NCI-H2081 (cell line): ENCODE measurements around the gene POU4F3.

Experiments
- DNase-seq, 2 experiments: peaks; one replicate each; lab custom pipeline; 2025; lab: John Stamatoyannopoulos, UW

POU4F3 gene

DNA sequence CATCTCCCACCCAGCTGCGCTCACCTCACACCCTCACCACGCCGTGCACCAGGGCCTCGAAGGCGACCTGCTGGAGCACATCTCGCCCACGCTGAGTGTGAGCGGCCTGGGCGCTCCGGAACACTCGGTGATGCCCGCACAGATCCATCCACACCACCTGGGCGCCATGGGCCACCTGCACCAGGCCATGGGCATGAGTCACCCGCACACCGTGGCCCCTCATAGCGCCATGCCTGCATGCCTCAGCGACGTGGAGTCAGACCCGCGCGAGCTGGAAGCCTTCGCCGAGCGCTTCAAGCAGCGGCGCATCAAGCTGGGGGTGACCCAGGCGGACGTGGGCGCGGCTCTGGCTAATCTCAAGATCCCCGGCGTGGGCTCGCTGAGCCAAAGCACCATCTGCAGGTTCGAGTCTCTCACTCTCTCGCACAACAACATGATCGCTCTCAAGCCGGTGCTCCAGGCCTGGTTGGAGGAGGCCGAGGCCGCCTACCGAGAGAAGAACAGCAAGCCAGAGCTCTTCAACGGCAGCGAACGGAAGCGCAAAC is 1.1 kb downstream of the POU4F3 start:
- no peak for DNase-seq

DNA sequence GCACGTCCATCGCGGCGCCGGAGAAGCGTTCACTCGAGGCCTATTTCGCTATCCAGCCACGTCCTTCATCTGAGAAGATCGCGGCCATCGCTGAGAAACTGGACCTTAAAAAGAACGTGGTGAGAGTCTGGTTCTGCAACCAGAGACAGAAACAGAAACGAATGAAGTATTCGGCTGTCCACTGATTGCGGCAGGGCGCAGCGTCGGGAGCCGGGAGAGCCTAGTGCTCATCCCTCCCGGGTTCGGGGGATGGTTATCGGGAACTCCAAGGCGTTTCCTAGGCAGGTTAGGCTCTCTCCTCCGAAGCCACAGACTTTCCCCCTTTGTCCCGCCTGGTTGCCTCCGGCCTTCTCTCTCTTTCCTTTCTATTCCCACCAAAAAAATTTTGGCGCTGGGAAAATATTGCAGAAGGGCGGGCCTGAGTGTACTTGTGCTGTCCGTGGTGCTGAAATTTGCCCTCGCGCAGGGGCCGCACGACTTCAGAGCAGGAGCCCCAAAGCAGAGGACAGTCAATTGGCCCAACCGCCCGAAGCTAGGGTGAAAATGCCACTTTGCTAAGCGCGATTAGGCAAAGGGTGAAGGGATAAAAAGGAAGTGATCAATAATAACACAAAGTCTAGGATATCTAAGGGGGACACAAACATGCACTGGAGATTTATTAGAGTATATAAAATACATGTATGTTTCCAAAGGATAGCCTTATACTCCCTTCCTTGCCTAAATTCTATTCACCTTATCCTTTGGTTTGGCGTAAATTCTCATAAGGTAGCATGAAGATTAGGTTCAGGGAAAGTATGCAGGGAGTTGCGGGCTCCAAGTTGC is 1.8 kb downstream of the POU4F3 start:
- no peak for DNase-seq

DNA sequence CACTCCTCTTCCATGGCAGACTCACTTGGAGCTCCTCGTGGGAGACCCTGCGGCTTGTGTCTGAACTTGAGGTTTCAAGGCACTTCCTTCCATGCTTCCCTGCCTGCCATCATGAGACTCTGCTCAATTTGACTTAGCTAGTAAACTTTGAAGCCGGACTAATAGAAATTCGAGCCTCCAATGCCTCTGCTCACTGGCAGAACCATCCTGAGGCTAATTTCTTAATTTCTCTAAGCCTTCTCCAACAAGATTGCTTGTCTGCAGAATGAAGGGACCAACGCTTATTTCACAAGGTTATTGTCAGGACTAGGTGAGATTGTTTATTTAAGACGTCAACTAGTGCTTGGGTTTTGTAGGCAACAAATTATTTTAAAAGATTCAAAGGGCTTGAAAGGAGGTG is 3.2 kb downstream of the POU4F3 start:
- DNase-seq = no peak

DNA sequence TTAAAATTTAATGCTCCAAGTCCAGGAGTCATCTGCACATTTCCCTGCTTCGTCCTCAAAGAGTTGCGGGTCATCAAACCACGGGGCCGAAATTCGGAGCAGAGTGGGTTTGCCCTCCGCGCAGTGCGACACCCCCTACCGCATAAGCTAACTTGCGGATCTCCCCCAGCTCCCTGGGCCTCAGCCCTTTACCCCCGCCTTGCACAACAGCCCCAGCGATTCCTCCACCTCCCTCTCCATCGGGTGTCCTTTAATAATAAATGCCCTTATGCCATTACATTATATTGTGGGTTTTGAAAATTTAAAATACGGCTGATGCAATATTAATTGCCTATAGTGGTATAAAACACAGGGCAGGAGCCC is 3.9 kb downstream of the POU4F3 start:
- no peak for DNase-seq

DNA sequence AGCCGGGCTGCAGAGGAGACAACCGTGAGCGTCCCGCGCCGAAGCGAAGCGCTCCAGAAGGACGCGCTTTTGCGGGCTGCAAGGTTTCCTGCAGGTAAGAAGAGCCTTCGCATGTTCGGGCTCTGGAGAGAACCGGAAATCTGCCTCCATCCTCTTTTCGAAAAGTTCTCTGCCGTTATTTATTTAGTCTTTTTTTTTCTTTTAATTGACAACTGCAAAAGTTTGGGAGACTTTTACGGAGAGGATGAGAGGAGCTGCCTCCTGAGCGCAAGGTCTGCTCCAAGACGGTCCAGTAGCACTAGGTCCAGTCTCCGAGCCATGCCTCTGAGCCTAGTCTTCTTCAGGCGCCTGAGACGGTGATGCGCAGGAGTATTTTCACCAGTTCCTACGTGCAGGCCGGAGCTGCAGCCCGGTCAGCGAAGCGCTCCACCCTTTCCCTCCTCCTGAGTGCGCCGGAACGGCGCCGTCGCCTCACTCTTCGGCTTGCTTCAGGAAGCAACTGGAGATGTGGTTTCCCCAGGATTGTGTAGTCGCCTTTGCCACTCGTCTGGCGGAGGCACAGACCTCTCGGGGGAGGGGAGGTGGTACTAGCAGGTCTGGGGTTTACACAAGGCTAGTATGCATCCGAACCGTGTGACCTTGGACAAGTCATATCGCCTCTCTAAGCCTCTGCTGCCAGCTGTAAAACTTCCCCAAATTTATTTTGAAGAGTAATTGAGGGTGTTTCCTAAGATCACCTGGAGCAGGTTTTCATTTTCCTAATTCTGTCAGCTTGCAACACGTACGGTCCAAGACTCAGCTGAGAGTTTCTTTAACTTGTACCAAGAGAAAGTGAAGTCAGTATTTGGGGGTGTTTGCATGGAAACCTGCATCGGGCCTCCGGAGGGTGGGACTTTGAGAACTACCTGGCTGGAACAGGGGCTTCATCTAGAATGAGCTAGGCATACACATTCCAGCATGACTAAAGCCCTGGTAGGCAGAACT is 4.5 kb downstream of the POU4F3 start:
- no peak for DNase-seq

DNA sequence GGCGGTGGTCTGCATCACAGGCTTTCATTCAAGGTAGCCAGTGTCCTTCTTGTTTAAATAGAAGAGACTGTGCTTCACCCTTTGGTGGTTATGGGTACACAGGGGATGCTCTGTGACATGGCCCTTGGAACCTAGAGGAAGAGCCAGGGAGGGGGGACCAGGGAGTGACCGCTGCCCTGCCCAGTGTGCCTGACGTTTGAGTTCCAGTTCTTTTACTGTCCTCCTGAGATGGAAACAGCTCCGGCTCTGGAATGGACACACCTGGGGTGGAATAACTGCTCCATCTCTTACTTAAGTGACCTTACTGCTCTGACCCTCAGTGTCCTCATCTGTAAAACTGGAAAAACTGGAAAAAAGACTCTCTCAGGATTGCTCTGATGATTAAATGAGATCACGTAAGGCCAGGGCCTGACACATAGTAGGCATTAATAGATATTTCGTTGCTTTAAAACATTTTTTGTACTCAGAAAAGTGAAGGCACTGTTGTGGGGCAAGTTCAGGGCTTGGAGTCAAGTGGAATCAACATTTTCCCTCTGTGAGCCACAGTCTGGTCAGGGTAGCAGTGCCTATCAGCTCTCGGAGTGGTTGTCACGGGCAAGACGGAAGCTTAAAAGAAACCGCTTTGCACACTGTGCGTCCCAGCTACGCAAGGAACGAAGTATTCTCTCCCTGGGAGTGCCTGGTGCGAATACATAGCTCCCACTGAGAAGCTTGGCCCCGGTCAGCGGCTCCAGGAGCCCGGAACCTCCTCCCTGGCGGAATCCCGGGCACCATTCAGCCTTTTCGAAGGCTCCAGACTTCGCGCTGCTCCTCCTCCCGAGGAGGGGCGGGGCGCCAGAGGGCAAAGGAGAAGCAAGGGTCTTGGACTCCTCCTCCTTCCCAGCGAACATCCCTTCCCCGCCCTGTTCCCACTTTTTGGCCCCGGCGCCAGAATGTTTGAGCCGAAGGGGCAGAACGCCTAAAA is 5.8 kb downstream of the POU4F3 start:
- DNase-seq = no peak

DNA sequence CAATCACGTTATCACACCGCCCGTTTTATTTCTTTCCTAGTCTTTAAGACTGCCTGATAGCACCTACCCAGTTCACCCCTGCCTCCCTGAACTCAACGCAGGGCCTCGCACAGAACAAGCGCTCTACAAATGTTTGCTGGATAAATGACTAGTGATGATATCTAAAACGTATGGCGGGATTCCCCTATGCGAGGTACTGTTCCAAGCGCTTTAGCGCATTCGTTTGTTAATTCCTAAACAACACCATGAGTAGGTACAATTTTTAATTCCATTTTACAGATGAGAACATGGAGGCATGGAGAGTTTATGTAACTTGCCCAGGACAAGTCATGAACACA is 6.6 kb downstream of the POU4F3 start:
- no peak for DNase-seq

DNA sequence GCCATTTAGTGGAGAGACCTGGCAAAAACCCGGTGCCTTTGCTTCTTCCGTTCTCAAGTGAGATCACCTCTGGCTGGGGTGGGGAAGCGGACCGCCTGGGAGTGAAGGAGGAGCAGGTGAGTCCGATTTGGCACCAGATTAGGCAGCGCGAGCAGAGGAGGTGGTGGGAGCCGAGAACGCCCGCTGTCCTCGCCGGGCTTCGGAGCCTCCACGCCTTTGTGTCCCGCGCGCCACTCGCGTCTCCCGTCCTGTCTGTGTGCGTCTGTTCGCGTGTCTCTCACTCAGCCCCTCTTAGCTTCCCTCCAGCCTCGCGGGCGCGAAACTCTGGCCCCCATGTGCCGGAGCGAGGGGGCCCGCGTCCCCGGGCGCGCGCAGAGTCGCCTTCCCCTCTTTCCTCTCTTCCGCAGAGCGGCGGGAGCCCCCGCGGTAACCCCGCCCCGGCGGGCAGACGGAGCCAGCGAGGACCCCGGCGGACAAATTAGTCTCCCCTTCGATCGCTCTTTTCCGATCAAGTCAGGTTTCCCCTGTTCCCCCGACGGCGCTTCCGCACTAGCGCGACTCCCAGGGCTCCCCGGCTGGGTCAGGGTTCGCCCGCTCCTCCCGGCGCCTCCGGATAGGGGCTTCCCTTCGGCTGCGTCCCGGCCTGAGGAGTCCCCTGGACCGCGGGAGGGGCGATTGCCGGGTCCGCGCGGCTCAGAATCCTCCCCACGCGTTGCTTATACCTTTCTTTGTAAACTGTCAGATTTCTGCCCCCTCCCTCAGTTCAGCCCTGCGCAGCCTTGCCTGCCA is 7.1 kb downstream of the POU4F3 start:
- DNase-seq = no peak

DNA sequence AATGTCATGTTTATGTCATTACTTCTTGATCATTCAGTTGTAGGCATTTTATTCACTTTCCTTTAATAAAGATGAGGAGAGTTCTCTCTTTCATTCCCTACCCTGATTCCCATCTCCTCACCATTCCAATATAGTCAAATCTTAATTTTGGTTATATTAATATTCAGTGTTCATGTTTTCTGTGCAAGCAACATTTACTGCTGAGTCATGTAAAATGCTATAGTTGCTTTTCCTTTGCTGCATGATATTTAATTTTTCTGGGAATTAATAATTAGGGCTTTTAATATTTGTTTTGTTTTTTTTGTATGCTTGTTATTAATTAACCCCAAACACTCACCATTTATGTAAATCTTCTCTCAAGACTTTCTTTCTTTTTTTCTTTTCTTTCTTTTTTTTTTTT is 18.5 kb downstream of the POU4F3 start:
- DNase-seq = no peak

DNA sequence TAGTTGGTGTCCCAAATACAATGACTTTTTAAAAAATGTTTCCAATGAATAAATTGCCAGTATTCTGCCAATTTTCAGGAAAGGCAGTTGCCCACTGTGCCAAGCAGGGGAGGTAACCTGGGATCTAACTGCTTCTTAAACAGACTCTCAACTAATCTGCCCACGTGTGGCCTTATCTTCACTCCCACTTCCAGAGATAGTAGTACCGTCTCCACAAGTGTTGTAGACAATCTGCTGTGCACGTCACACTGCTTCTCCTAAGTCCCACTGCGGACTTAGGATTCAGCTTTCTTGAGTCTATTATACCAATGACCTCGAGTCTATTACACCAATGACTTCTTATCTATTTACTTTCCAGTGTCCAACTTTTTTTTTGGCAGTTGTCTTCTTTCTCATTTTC is 21.2 kb downstream of the POU4F3 start:
- DNase-seq = no peak

DNA sequence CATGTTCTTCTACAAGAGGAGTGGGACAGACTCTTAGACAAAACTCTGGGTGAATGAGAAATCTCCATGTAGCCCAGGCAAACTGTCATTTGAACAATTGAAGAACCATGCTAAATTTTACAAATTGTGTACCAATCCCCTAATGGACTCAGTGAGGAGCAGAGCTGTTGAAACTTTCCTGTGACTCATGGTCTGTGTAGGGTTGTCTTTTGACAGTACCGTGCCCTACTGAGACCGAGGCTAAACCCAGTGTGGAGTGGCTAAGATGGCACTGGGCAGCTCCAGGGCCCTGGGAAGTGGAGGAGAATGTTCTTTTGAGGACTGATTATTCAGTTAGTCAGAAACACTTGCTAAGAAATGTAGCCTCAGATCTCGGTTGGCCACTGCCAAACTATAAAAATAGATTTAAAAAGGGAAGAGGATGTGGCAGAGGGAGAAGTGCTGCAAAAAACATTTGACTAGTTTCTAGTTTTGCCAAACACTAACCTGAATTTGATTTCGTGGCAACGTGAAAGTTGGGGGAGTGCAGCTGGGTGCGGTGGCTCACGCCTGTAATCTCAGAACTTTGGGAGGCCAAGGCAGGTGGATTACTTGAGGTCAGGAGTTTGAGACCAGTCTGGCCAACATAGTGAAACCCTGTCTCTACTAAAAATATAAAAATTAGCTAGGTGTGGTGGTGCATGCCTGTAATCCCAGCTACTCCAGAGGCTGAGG is 24.7 kb downstream of the POU4F3 start:
- DNase-seq = no peak

DNA sequence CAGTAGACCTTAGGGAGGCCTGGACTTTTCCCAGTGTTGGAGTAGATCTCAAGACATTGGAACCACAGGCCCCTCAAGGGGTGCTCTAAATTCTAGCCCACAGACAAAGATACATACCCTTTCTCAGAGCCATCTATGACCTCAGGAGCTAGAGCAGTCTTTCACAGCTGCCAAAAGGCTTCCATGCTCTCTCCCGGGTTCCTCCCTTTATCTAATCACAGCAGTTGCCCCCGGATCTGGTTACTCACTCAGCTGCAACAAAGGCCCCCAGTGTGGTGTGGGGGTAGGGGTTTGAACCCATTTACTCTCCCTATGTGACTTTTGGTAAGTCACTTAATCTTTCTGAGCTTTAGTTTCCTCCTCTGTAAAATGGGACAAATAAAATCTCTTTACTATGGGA is 27.0 kb downstream of the POU4F3 start:
- no peak for DNase-seq

DNA sequence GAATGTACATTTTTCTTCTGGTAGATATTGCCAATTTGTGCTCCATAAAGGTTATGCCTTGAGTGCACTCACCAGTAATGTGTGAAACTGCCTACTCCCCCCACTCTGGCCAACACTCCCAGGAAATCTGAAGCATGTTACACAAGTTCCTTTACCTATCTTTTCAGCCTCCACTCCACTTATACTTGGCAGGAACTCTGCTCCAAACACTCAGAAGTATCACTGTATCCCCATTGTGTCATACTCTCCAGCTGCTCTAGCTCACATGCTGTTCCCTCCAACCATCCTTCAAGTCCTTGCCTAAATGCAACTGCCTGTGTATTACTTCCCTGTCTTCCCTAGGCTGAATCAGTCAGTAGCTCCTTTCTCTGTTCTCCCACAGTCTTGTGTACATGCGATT is 28.3 kb downstream of the POU4F3 start:
- DNase-seq = no peak

DNA sequence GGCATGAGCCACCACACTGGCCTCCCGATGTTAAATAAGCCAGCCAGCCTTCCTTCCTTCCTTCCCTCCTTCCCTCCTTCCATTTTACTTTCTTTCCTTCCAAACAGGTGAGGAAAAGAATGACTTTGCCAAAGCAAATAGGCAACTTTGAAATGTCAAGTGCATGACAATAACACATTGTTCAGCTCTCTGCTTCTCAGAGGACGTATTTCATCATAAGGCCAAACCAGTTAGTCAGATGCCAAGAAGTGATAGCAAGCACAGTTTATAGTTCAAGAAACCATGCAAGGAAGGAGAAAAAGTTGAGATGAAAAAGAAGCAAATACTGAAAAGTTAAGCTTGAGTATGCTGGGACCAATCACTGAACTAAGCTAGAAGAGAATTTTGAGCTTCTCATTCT is 29.5 kb downstream of the POU4F3 start:
- no peak for DNase-seq

DNA sequence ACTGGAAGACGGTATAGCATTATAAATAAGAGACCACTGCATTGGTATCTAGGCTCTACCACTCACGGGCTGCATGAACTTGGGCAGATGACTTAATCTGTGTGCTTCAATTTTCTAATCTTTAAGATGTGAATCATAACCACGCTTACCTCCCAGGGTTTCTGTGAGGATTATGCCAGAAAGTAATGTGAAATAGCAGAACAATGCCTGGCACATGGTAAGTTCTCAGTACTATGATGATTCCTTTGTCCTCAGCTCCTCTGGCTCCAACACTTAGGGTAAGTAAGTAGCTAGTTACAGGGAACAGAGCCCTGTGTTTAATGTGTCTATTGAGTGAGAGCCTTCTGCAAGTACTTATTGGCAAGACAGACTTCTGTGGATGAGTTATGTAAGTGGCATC is 31.1 kb downstream of the POU4F3 start:
- no peak for DNase-seq

DNA sequence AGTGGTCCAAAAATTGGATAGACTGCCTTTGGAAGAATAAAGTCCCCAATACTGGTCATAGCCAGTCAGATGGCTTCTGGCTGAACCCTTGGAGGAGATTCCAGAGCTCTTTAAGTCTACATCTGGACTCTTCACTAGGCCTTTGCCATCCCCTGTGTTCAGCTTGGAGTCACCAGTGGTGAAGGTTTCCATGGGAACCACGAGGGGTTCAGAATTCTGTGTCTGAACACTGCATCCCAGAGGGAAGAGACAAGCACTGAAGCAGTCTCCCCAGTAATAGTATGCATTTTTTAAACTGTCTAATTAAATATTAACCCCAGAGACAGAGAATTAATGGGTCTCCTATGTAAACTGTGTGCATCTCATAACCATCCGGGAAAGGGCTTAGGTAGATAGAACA is 38.2 kb downstream of the POU4F3 start:
- DNase-seq = no peak

DNA sequence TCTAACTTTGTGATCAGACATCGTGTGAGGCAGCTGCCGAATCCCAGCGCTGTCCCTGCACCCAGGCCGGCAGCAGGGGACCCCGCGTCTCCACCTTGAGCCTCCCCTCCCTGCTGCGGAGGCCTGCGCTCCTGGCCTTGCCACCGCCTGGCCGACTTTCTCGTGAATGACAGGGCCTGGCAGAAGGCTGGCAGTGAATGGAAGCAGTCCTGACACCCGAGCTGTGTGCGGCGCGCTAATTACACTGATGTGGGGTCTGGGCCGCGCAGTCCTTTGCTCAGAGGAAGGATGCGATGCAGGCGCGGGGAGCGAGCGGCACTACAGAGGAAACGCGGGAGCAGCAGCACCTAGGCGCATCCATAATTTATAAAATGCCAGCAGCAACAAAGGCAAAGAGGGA is 40.3 kb downstream of the POU4F3 start:
- DNase-seq = no peak

DNA sequence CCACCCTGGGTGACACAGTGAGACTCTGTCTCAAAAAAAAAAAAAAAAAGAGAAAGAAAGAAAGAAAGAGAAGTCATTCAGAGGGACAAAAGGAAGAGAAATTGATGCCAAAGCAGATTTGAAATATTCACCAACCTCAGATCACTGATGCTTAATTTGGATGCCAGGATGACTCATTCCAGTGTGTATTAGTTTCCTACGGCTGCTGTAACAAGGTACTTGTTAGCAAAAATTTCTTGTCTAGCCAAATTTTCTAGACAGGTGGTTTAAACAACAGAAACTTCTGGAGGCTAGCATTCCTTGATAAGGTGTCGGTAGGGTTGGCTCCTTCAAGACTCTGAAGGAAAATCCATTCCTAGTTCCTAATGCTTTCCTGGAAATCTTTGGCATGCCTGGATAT is 42.1 kb downstream of the POU4F3 start:
- no peak for DNase-seq

DNA sequence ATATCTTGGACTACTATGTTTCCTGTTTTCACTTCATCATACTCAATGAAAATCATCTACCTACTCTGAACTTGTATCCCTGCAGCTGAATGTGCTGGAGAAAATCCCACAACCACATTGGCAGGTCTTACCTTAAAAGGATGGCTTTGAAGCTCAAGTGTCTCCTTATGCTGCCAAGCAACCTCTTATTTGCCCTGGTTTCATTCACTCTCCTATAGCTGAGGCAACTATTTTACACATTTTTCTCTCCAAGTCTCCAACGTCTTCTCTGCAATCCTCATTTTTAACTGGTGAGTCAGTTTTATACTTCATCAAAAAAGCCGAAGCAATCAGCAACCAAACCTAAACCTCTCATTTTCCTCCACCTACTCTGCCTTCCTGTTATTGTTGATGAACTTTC is 49.7 kb downstream of the POU4F3 start:
- DNase-seq = no peak

DNA sequence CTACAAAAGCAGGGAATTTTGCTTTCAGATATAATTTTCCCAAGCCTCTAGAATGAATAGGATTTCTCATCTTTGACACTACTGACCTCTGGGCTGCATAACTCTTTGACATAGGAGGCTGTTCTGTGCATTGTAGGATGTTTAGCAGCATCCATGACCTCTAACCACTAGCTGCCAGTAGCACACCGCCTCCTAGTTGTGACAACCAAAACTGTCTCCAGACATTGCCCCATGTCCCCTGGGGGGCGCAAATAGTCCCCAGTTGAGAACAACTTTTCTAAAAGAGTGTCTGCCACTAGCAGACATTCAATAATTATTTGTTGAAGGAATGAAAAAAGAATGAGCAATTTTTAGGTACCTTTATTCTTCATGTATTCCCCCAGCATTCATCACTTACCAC is 51.8 kb downstream of the POU4F3 start:
- DNase-seq = no peak
